Measurements from ENCODE around the gene ASB18.

ASB18 gene

DNA sequence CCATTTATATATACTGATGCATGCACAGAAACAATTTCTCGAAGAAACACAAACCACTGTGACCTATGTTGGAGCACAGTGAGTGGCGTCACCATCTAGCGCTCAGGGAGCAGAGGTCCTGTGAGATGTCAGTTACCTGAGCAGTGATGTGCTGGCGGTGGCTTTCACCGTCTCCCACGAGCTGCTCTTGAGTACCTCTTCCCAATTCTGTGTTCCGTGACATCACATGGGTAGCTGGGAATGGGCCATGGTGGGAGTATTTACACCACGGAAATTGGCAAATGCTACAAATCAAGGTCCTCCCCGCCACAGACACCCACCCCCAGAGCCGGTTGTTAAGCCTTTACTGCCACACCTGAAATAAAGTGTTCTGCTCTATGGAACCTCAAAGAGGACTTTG lies 120.4 kb downstream of the ASB18 start:
- Histone ChIP-seq H3K36me3 (no peaks in the 10 kb centered on the region), H3K4me1 (no peaks in the 10 kb centered on the region), H3K27ac (no peak overlapping the region), H3K9me3 (peaks cover 0 to 4% (median 0%) of the 10 kb centered on the region in 3 donors), H3K27me3 (peaks cover 0 to 36% of the 10 kb centered on the region in 2 donors), H3K4me3 (no peak overlapping the region)
- no peak for DNase-seq
- no peak for TF ChIP-seq CTCF (IDR thresholded peaks at IDR 0.05)
- intact Hi-C loops (cut with DNase I; ENCODE audit: low total_unique reads): no loop called here

Measured in tibial artery (tissue), 4 donors.